GM12878 (cell line): ENCODE results near the gene ERC1.

Experiments
- PAX5 ChIP-seq: IDR thresholded peaks from 2 replicates; pipeline ENCODE4 v1.6.1; 2011; ENCODE audit warnings: low read depth, low read length, borderline replicate concordance
- STAT1 ChIP-seq: fragments of 450-650 bp; conservative IDR thresholded peaks from 2 replicates; pipeline ENCODE4 v1.6.1; 2014; ENCODE audit warnings: antibody characterized with exemption, mild to moderate bottlenecking
- TF ChIP-seq, protein P1 (sequence below): IDR thresholded peaks from 2 replicates; pipeline ENCODE4 v1.6.1; 2012; ENCODE audit warnings: mild to moderate bottlenecking, low read depth, low read length
- TF ChIP-seq, protein P2 (sequence below): fragments of 450-650 bp; IDR thresholded peaks from 2 replicates; pipeline ENCODE4 v1.6.1; 2014; ENCODE audit warnings: mild to moderate bottlenecking

- no peak for TF ChIP-seq STAT1
- TF ChIP-seq, protein P1, sequence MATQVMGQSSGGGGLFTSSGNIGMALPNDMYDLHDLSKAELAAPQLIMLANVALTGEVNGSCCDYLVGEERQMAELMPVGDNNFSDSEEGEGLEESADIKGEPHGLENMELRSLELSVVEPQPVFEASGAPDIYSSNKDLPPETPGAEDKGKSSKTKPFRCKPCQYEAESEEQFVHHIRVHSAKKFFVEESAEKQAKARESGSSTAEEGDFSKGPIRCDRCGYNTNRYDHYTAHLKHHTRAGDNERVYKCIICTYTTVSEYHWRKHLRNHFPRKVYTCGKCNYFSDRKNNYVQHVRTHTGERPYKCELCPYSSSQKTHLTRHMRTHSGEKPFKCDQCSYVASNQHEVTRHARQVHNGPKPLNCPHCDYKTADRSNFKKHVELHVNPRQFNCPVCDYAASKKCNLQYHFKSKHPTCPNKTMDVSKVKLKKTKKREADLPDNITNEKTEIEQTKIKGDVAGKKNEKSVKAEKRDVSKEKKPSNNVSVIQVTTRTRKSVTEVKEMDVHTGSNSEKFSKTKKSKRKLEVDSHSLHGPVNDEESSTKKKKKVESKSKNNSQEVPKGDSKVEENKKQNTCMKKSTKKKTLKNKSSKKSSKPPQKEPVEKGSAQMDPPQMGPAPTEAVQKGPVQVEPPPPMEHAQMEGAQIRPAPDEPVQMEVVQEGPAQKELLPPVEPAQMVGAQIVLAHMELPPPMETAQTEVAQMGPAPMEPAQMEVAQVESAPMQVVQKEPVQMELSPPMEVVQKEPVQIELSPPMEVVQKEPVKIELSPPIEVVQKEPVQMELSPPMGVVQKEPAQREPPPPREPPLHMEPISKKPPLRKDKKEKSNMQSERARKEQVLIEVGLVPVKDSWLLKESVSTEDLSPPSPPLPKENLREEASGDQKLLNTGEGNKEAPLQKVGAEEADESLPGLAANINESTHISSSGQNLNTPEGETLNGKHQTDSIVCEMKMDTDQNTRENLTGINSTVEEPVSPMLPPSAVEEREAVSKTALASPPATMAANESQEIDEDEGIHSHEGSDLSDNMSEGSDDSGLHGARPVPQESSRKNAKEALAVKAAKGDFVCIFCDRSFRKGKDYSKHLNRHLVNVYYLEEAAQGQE = no peak
- TF ChIP-seq PAX5 = no peak
- TF ChIP-seq, protein P2, sequence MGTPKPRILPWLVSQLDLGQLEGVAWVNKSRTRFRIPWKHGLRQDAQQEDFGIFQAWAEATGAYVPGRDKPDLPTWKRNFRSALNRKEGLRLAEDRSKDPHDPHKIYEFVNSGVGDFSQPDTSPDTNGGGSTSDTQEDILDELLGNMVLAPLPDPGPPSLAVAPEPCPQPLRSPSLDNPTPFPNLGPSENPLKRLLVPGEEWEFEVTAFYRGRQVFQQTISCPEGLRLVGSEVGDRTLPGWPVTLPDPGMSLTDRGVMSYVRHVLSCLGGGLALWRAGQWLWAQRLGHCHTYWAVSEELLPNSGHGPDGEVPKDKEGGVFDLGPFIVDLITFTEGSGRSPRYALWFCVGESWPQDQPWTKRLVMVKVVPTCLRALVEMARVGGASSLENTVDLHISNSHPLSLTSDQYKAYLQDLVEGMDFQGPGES = no peak
Measured at GRCh38 chr12:1523046-1523445, 532.0 kb downstream of the ERC1 start.
